NCI-H1048 (cell line): ENCODE data around the gene USF3.

Experiments used
- DNase-seq: peaks from one replicate; lab custom pipeline; 2025; lab: John Stamatoyannopoulos, UW

The USF3 gene

GRCh38 chr3:113695786-113696645, at the start of gene USF3:
TSS of gene USF3 (minus strand) at chr3:113696642. CDS start at chr3:113674878, 21,764 bp downstream.
- DNase-seq: no peak

GRCh38 chr3:113745756-113746547, 49.5 kb upstream of the USF3 start, which contains the start of gene NAA50:
TSS of gene NAA50 (minus strand) at chr3:113746249. CDS start at chr3:113745949, 300 bp downstream.
- DNase-seq: peak; percentile 74

- peak; percentile 52 for DNase-seq
These were observed 48.7 kb upstream of the USF3 start for GRCh38 chr3:113744941-113745755.

- no peak for DNase-seq
These were observed 46.7 kb upstream of the USF3 start for GRCh38 chr3:113743006-113743630.

- no peak for DNase-seq
These were observed 45.2 kb upstream of the USF3 start for GRCh38 chr3:113741620-113742019.

- DNase-seq: no peak
These were observed 44.6 kb upstream of the USF3 start for GRCh38 chr3:113741086-113741485.

GRCh38 chr3:113736548-113737089, 40.2 kb upstream of the USF3 start:
- peak; percentile 48 for DNase-seq

GRCh38 chr3:113731694-113732093, 35.3 kb upstream of the USF3 start:
- no peak for DNase-seq

GRCh38 chr3:113730550-113730949, 34.1 kb upstream of the USF3 start:
- no peak for DNase-seq

GRCh38 chr3:113728661-113729060, 32.2 kb upstream of the USF3 start:
- DNase-seq: no peak

- no peak for DNase-seq
These were observed 25.2 kb upstream of the USF3 start for GRCh38 chr3:113721636-113722035.

GRCh38 chr3:113719758-113720157, 23.3 kb upstream of the USF3 start:
- DNase-seq: no peak

GRCh38 chr3:113719294-113719693, 22.9 kb upstream of the USF3 start:
- no peak for DNase-seq

GRCh38 chr3:113717818-113718217, 21.4 kb upstream of the USF3 start:
- DNase-seq: no peak

GRCh38 chr3:113717308-113717707, 20.9 kb upstream of the USF3 start:
- DNase-seq: no peak

- no peak for DNase-seq
These were observed 18.3 kb upstream of the USF3 start for GRCh38 chr3:113714702-113715101.

- no peak for DNase-seq
These were observed 15.7 kb upstream of the USF3 start for GRCh38 chr3:113712129-113712528.

- no peak for DNase-seq
These were observed 11.4 kb upstream of the USF3 start for GRCh38 chr3:113707835-113708234.

- no peak for DNase-seq
These were observed 2.5 kb upstream of the USF3 start for GRCh38 chr3:113698956-113699355.

- DNase-seq: no peak
These were observed 1.8 kb upstream of the USF3 start for GRCh38 chr3:113698213-113698742.

- DNase-seq: no peak
These were observed 1.2 kb upstream of the USF3 start for GRCh38 chr3:113697500-113698090.
